Gastrocnemius medialis (tissue), 4 donors: ENCODE results near the gene THBS1.

Experiments used
- POLR2A ChIP-seq, 2 donors: fragments of 450-650 bp; IDR thresholded peaks; one replicate each; pipeline ENCODE4 v1.6.1; 2017; ENCODE audit warnings: antibody characterized with exemption in 2 of 2, mild to moderate bottlenecking in 2 of 2, moderate library complexity in 2 of 2
- TF ChIP-seq, protein P1 (sequence below), 5 experiments: fragments of 450-650 bp in 3 of 5; fragments of 200-600 bp in 2 of 5; sonication (generic) in 2 of 5; IDR thresholded peaks in 4 of 5; conservative IDR thresholded peaks in 1 of 5; 1 replicate in 4 of 5; 2 replicates in 1 of 5; pipeline ENCODE4 v1.5.1; 2016 to 2019; ENCODE audit warnings: antibody characterized with exemption in 5 of 5, mild to moderate bottlenecking in 3 of 5, moderate library complexity in 3 of 5

DNA sequence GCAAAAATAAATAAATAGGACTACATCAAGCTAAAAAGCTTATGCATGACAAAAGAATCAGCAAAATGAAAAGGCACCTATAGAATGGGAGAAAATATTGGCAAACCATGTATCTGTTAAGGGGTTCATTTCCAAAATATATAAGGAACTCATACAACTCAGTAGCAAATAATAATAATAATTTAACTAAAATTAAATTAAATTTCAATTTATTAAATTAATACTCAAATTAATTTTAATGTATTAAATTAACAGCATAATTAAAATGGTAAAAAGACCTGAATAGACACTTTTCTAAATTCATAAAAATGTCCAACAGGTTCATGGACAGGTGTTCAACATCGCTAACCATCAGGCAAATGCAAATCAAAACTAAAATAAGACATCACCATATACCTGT is 34.0 kb upstream of the THBS1 start:
- TF ChIP-seq, protein P1, sequence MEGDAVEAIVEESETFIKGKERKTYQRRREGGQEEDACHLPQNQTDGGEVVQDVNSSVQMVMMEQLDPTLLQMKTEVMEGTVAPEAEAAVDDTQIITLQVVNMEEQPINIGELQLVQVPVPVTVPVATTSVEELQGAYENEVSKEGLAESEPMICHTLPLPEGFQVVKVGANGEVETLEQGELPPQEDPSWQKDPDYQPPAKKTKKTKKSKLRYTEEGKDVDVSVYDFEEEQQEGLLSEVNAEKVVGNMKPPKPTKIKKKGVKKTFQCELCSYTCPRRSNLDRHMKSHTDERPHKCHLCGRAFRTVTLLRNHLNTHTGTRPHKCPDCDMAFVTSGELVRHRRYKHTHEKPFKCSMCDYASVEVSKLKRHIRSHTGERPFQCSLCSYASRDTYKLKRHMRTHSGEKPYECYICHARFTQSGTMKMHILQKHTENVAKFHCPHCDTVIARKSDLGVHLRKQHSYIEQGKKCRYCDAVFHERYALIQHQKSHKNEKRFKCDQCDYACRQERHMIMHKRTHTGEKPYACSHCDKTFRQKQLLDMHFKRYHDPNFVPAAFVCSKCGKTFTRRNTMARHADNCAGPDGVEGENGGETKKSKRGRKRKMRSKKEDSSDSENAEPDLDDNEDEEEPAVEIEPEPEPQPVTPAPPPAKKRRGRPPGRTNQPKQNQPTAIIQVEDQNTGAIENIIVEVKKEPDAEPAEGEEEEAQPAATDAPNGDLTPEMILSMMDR (IDR thresholded peaks at IDR 0.05 in 4 of 5, conservative IDR thresholded peaks at IDR 0.05 in 1 of 5): no peak
- no peak for TF ChIP-seq POLR2A (IDR thresholded peaks at IDR 0.05)
